Anterior cingulate cortex (tissue), 58 donors: ENCODE measurements around the gene C5orf24.
"Not testable (repeated sequence)": the region's sequence is repeated elsewhere in the genome, so short reads cannot be mapped to it uniquely, and the experiment has no call there.

Experiments
- DNase-seq, 58 donors: peaks; one replicate each; lab custom pipeline; 2025; lab: John Stamatoyannopoulos, UW

C5orf24 gene

DNA sequence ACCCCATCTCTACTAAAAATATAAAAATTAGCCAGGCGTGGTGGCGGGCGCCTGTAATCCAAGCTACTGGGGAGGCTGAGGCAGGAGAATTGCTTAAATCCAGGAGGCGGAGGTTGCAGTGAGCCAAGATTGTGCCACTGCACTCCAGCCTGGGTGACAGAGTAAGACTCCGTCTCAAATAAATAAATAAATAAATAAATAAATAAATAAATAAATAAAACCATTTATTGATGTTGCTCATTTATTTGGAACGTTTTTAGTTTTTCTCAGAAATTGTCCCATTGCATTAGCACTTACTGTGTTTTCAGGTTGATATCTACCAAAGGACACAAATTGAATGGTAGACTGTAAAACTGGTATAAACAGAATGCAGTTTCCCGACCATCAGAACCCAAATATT is 10.7 kb downstream of the C5orf24 start:
- DNase-seq, result not testable (repeated sequence)

DNA sequence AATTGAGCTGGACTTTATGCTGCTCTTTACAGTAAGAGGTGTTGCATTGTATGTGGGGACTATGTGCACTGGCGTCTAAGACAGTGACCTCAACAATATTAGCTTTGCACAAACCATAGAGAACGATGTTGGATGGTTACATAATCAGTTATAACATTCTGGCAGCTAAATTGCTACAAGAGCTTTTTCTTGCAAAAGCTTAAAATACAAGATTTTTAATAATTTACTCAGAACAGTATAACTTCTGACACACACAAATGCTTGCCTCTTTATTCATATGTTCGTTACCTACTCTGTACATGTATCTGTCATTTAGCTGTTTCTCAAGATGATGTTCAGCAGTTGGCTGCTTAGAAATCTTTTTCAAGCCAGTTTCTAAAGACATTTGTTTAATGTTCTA is 11.6 kb downstream of the C5orf24 start:
- no peak for DNase-seq

DNA sequence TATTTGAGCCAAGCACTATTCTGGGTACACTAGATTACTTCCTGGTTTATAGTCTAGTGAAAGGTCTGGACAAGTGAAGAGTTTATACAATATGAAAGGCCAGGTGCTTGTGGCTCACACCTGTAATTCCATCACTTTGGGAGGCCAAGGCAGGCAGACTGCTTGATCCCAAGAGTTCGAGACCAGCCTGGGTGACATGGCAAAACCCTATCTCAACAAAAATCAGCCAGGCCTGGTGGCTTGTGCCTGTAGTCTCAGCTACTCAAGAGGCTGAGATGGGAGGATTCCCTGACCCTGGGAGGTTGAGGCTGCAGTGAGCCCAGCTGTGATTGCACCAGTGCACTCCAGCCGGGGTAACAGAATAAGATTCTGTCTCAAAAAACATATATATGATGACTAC is 18.9 kb downstream of the C5orf24 start:
- DNase-seq, result no peak

DNA sequence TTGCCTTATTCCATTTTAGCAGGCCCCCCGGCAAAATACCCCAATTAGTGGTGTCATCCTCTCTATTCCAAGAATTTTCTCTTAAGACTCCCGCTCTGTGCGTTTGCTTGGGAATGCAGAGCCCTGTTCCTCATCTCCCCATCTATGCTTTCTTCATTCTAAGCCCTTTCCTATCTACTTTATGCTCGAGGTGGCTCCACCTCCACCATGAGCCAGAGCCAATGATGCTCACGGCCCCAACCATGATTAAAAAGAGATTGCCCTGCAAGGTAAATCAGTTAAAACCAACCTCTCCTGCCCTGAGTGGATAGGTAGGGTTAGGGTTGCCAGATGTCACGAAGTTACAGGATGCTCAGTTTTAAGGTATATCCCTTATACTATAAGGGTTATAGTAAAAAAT is 27.7 kb downstream of the C5orf24 start:
- DNase-seq, result peak in 1 of 58 donors; percentile 14

DNA sequence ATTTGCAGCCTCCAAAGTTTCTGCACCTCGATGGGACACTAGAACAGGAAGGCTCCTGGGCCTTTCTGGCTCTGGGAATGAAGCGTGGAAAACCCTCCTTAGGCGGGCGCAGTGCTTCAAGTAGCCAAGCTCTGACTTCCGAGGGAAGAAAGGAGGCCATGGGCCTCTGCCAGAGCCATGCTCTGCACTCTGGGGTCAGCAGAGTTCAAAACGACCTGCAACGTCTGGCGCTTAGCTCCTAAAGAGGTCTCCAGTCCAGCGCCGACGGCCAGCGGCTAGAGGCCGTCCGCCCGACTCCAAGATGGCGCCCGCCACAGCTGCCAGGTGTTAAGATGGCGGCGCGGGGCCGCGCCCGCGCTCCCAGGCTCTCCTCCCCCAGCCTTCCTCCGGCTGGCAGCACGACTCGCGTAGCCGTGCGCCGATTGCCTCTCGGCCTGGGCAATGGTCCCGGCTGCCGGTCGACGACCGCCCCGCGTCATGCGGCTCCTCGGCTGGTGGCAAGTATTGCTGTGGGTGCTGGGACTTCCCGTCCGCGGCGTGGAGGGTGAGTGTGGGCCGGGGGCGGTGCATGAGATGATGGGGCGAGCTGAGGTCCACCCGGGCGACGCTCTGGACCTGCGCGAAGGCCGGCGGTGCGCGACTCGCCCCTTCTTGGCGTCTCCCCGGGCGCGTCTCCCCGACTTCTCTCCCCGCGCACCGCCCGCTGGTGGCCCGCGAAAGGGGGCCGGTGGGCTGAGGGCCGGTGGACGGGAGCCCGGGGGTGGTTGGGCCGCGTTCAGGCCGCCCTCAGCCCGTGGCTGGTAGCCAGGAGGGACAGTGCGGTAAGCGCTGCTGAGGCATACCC is 28.4 kb downstream of the C5orf24 start, which contains the start of gene TXNDC15:
Gene TXNDC15 (plus strand): TSS at position 385 of the 844 bp plus-strand sequence. CDS start 57 bp downstream, at position 442.
- DNase-seq, result peak in 57 of 58 donors; percentile 35 to 91 (median 82)

DNA sequence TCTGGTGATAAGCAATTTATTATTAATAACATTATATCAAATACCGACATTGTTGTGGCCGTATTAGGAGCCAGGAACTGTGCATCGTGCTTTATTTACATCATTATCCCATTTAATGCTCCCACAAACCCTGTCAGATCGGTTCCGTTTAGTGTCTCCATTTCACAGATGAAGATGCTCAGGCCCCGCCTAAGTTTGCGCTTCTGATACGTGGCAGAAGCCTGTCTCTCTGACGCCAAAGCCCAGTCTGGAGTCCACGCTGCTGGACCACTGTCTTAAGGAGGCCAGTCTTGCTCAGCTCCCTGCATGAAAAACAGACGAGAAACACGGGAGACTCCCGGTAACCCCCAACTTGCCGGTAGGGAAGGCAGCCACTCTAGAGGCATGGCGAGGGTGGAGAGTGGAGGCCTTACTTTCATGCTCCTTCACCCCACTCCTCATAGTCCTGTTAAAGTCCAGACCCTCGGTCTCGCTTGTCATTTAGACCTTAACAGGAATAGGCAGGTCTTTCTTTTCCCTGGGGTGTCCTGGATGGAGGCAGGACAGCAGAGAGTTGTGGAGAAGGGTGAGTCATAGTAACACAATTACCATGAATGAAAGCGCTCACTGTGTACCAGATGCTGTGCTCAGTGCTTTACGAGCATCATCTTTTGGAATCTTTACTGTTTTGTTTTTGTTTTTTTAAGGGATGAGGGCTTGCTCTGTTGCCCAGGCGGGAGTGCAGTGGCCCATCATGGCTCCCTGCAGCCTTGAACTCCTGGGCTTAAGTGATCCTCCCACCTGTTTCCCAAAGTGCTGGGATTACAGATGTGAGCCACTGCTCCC is 29.3 kb downstream of the C5orf24 start:
- peak in 56 of 58 donors; percentile 6 to 83 (median 62) for DNase-seq

DNA sequence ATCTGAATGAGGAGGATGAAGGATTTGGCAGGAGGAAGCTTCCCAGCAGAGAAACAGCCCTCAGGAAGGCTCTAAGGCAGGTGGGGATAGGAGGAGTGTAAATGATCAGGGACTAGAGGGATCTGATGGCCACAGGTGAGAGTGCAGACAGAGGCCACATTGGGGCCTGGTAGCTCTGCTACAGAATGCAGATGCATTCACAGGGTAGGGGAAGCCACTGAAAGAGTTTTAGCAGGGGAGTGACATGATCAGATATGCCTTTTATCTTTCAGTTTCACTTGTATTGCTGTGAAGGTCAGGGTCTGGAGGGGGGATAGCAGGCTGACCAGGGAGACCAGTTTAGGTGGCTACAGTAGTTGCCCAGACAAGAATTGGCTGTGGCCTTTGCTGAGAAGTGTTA is 31.4 kb downstream of the C5orf24 start:
- no peak for DNase-seq

DNA sequence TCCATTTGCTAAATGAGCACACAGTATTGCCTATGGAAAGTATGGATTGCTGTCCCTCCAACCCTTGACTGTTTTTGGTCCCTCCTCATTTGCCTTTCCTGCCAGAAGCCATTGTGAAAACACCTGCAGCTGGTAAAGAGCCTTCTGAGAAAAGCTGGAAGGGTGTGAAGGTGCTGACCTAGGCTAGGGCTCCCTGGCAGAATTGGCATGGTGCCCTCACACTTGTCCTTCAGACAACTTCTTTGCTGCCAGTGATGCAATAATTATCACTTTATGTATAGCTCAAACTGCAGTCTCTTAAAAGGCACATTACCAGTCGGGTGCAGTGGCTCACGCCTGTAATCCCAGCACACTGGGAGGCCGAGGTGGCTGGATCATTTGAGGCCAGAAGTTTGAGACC is 32.6 kb downstream of the C5orf24 start:
- DNase-seq, result no peak

DNA sequence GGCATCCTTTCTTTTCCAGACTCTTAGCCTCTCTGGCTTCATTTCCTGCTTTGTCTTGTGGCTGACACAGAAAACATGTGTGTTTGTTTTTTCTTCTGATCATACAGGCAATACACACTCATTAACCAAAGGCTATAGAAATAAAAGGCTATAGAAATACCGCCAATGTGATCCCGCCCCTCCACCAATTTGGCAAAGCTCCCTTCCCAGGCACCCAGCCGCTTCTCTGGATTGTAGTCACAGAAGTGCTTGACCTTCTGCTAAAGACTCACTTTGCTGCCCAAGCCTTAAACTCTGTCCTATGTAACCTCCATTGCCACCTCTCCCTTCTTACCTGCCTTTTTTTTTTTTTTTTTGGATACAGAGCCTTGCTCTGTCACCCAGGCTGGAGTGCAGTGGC is 33.7 kb downstream of the C5orf24 start:
- no peak for DNase-seq

DNA sequence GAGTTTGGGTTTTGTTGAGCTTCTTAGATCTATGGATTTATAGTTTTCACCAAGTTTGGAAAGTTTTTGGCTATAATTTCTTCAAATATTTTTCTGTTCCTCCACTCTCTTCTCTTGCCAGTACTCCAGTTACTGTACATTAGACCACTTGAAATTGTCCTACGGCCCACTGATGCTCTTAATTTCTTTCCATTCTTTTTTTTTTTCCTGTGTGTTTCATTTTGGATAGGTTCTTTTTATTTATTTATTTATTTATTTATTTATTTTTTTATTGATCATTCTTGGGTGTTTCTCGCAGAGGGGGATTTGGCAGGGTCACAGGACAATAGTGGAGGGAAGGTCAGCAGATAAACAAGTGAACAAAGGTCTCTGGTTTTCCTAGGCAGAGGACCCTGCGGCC is 35.2 kb downstream of the C5orf24 start:
- not testable (repeated sequence) for DNase-seq

DNA sequence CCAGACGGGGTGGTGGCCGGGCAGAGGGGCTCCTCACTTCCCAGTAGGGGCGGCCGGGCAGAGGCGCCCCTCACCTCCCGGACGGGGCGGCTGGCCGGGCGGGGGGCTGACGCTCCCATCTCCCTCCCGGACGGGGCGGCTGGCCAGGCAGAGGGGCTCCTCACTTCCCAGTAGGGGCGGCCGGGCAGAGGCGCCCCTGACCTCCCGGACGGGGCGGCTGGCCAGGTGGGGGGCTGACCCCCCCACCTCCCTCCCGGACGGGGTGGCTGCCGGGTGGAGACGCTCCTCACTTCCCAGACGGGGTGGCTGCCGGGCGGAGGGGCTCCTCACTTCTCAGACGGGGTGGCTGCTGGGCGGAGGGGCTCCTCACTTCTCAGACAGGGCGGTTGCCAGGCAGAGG is 35.9 kb downstream of the C5orf24 start:
- DNase-seq, result not testable (repeated sequence)

DNA sequence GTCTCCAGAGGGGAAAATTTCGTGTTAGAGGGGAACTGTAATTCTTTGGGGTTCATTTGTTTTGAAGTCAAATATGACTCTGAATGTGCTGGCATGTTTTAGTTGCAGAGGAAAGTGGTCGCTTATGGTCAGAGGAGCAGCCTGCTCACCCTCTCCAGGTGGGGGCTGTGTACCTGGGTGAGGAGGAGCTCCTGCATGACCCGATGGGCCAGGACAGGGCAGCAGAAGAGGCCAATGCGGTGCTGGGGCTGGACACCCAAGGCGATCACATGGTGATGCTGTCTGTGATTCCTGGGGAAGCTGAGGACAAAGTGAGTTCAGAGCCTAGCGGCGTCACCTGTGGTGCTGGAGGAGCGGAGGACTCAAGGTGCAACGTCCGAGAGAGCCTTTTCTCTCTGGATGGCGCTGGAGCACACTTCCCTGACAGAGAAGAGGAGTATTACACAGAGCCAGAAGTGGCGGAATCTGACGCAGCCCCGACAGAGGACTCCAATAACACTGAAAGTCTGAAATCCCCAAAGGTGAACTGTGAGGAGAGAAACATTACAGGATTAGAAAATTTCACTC is 41.9 kb downstream of the C5orf24 start:
- DNase-seq, result no peak

DNA sequence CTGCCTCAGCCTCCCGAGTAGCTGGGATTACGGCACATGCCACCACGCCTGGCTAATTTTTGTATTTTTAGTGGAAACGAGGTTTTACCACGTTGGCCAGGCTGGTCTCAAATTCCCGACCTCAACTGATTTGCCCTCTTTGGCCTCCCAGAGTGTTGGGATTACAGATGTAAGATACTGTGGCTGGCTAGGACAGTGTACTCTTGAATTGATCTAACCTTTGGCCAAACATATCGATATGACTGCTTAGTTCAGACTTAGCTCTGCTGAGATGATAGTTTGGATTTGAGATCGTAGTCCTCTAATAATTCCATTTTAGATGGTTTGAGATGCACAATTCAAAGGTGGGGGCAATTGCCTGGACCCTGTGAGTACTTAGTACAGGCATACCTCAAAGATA is 43.6 kb downstream of the C5orf24 start:
- DNase-seq, result no peak

DNA sequence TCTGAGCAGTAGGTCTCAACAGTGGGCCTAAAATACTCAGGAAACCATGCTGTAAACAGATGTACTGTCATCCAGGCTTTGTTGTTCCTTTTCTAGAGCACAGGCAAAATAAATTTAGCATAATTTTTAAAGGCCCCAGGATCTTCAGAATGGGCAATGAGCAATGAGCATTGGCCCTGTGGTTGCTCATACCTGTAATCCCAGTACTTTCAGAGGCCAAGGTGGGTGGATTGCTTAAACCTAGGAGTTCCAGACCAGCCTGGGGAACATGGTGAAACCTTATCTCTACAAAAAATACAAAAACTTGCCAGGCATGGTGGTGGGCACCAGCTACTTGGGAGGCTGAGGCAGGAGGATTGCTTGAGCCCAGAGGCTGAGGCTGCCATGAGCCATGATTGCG is 45.7 kb downstream of the C5orf24 start:
- no peak for DNase-seq

DNA sequence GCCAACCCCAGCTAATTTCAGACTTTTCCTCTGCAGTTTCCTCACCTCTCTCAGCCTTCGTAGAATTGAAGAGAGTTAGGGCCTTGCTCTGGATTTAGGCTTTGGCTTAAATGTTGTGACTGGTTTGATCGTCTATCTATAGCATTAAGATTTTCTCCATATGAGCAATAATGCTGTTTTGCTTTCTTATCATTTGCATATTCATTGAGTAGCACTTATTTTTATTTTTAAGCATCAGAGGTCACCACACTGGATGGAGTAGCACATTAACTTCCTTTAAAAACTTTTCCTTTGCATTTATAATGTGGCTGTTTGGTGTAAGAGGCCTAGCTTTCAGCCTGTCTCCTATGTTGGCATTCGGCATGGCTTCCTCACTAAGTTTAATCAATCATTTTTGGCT is 46.5 kb downstream of the C5orf24 start:
- no peak for DNase-seq

DNA sequence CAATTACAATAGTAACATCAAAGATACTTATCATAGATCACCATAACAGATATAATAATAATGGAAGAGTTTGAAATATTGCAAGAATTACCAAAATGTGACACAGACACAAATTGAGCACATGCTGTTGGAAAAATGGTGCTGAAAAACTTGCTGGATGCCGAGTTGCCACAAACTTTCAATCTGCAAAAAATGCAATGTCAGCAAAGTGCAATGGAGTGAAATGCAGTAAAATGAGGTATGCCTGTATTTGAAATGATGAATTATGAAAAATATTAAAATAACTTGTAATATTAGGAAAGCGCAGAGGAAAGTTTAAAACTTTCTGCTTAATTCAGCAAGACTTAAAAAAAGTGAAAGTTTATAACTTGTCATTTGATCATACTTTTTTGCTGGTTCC is 47.2 kb downstream of the C5orf24 start:
- DNase-seq, result no peak

DNA sequence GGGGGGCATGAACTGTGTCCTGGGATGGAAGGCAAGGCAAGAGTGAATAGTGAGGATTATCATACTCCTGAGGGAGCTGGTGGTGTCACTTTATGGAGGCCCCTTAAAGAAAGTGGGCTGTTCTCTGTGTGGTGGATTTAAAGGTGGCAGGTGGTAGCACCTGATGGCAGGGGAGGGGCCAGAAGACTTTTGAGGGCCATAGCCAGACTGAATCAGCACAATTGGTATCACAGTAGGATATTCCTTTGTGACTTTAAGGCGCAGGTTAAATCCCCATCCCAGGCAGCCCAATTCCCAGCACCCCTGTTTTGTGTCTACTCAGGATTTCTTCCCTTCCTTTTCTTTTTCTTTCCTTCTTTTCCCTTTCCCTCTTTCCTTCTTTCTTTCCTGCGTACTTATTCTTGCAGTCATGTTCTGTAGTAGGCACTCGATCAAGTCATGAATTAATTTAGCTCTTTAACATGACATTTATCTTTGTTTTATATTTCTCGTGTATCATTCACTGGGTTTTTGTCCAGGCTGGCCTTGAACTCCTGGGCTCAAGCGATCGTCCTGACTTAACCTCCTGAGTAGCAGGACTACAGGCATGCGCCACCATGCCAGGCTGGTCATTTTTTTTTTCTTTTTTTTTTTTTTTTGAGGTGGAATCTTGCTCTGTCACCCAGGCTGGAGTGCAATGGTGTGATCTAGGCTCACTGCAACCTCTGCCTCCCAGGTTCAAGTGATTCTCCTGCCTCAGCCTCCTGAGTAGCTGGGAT is 48.2 kb downstream of the C5orf24 start:
- no peak for DNase-seq

DNA sequence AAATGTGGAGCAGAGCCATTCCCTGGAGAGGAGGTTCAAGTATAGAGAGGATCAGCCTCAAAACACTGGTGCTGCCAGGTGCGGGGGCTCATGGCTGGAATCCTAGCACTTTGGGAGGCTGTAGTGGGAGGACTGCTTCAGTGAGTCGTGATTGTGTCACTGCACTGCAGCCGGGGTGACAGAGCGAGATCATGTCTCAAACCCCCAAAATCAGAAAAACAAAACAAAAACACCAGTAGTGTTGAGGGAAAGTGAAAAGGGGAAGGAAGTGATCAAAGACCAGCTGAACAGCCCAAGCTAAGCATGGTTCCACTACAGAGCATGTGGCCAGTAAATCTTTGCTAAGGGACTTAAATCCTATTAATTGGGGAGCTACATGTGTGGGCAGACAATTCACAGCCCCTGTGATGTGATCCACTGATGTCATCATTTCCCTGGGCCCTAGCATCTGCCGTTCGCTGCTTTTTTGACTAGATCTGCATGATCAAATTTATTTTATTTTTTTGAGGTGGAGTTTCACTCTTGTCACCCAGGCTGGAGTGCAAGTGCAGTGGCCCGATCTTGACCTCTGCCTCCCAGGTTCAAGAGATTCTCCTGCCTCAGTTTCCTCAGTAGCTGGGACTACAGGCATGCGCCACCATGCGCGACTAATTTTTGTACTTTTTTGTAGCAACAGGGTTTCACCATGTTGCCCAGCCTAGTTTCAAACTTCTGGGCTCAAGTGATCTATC is 56.5 kb downstream of the C5orf24 start:
- peak in 2 of 58 donors; percentile 3 to 21 for DNase-seq

DNA sequence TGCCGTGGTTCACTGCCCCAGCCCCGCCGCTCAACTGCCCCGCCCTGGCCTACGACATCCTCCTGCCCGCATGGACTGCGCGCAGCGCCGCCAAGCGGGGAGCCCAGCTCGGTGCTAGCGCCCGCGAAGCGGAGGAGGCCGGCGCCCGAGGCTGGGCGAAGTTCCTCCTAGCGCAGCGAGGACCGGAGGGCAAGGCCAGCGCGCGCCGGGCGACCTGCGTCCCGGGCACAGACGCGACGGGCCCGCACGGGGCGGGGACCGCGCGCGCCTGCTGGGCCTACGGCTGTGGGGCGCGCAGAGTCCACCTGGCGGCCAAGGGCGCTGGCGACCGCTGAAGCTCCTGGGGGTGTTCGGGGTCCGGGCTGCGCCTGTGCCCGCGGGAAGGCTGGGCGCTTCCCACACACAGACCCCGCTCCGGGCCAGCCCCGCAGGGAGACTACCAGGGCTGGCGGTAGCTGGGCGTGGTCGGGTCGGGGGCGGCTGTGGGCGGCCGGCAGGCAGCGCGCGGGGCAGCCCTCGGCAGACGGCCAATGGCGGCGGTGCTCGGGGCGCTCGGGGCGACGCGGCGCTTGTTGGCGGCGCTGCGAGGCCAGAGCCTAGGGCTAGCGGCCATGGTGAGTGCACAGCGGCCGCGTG is 59.0 kb downstream of the C5orf24 start, which contains the start of gene PCBD2:
Gene PCBD2 (plus strand): TSS at position 522 of the 636 bp plus-strand sequence. CDS start 9 bp downstream, at position 531.
- DNase-seq, result peak in 55 of 58 donors; percentile 40 to 88 (median 79)
